Lung (tissue), 12 donors: ENCODE data around the gene RPS16. TPM values are rescaled to one million over a fixed set of nuclear protein-coding genes. Genes with fewer than 3 reads are reported as not detected.

Experiments
- ATAC-seq: fragments of 200-7000 bp; cut with Tn5 transposase; one replicate; pipeline ENCODE4 v1.9.1; 2020; ENCODE audit warnings: moderate number of reproducible peaks; ENCODE audit not compliant: insufficient read depth, low FRiP score
- DNase-seq, 3 donors: peaks; one replicate each; pipeline ENCODE4 v3.0.0-alpha.2; 2013 to 2017
- H3K27ac ChIP-seq, 2 donors: one replicate each; pipeline ENCODE4 v1.5.1; 2013; ENCODE audit warnings: mild to moderate bottlenecking in 2 of 2, moderate library complexity in 2 of 2, control low read depth in 1 of 2, inconsistent platforms in 1 of 2, low read depth in 1 of 2, low read length in 1 of 2
- H3K27me3 ChIP-seq, 3 donors: one replicate each; pipeline ENCODE4 v1.5.1; 2013; ENCODE audit warnings: low read length in 2 of 3; ENCODE audit not compliant: control insufficient read depth in 3 of 3, insufficient read depth in 3 of 3
- H3K36me3 ChIP-seq, 4 donors: one replicate each; pipeline ENCODE4 v1.5.1; 2013; ENCODE audit warnings: low read length in 4 of 4, mild to moderate bottlenecking in 1 of 4, moderate library complexity in 1 of 4; ENCODE audit not compliant: control insufficient read depth in 4 of 4, insufficient read depth in 4 of 4
- H3K4me1 ChIP-seq, 5 donors: one replicate each; pipeline ENCODE4 v1.5.1; 2013; ENCODE audit warnings: low read length in 5 of 5, mild to moderate bottlenecking in 2 of 5, moderate library complexity in 1 of 5; ENCODE audit not compliant: control insufficient read depth in 5 of 5, insufficient read depth in 5 of 5
- H3K4me3 ChIP-seq: one replicate; pipeline ENCODE4 v1.5.1; 2013; ENCODE audit warnings: mild to moderate bottlenecking, control low read depth, moderate library complexity
- H3K9ac ChIP-seq, 2 donors: one replicate each; pipeline ENCODE4 v1.5.1; 2013; ENCODE audit warnings: low read length in 2 of 2, control low read depth in 1 of 2; ENCODE audit not compliant: insufficient read depth in 1 of 2
- H3K9me3 ChIP-seq, 4 donors: one replicate each; pipeline ENCODE4 v1.5.1; 2013; ENCODE audit warnings: low read length in 3 of 4, mild to moderate bottlenecking in 1 of 4, moderate library complexity in 1 of 4; ENCODE audit not compliant: control insufficient read depth in 4 of 4, insufficient read depth in 3 of 4
- CTCF ChIP-seq: IDR thresholded peaks from 2 replicates; pipeline ENCODE4 v1.5.1; 2012; ENCODE audit warnings: mild to moderate bottlenecking; ENCODE audit errors: control extremely low read depth, extremely low read depth
- WGBS, 2 donors: extraction: QIAGEN DNeasy Blood & Tissue Kit; methylation state at CpG; one replicate each; pipeline ENCODE4 v1.1.7; 2013; 5-methylcytosine and 5-hydroxymethylcytosine counted together
- polyA plus RNA-seq, 2 donors: library from polyadenylated mRNA; stranded (reverse); fragments of 200-250 nt; gene quantifications; one replicate each; pipeline ENCODE4 v1.2.1, GENCODE V29; 2013
- total RNA-seq, 2 donors: library from RNA; depleted of rRNA in 1 of 2; stranded (reverse); fragments of >200 nt in 1 of 2; gene quantifications; one replicate each; pipeline ENCODE4 v1.2.1, GENCODE V29; 2014 to 2021
- donor health status: control.
- donor health status: control.
- donor health status: Bipolar disorder and iron deficiency.
- donor health status: healthy.
- donor health status: DM: yes; HTN: yes; CAD: no.

RPS16 gene
- total and polyA plus RNA-seq, 4 donors: 108 to 3,242 (median 2,120) TPM

GRCh38 chr19:39448271-39448670 lies 12.5 kb upstream of the RPS16 start:
- Histone ChIP-seq H3K27ac (peak overlapping the region in 1 of 2 donors; percentile 17), H3K9ac (no peak overlapping the region), H3K27me3 (no peaks in the 10 kb centered on the region), H3K4me3 (no peak overlapping the region), H3K9me3 (no peaks in the 10 kb centered on the region), H3K36me3 (peaks cover 0 to 25% (median 15%) of the 10 kb centered on the region in 4 donors), H3K4me1 (peaks cover 0 to 12% (median 10%) of the 10 kb centered on the region in 5 donors)
- TF ChIP-seq CTCF: no peak
- 46 to 47% methylated on average over 3 of the region's 3 CpGs for WGBS, 2 donors
- ATAC-seq (no peak), DNase-seq (no peak)

- Histone ChIP-seq H3K4me1 (peaks cover 0 to 12% (median 10%) of the 10 kb centered on the region in 5 donors), H3K9me3 (no peaks in the 10 kb centered on the region), H3K36me3 (peaks cover 0 to 15% (median 10%) of the 10 kb centered on the region in 4 donors), H3K4me3 (peak overlapping the region; percentile 11), H3K27ac (no peak overlapping the region), H3K27me3 (no peaks in the 10 kb centered on the region), H3K9ac (peak overlapping the region; percentile 82 to 92)
- WGBS, 2 donors: 84 to 89% methylated on average over 16 of the region's 16 CpGs
- no peak for TF ChIP-seq CTCF
- DNase-seq (no peak), ATAC-seq (no peak)
Measured at GRCh38 chr19:39446365-39447084, 10.8 kb upstream of the RPS16 start.

- ATAC-seq (peak; percentile 99), DNase-seq (peak; percentile 96 to 99 (median 98))
- no peak for TF ChIP-seq CTCF
- Histone ChIP-seq H3K9ac (peak within 1 kb of the TSS; percentile 82 to 94), H3K9me3 (no peaks in the 10 kb centered on the region), H3K27me3 (no peaks in the 10 kb centered on the region), H3K36me3 (peaks cover 0 to 15% (median 10%) of the 10 kb centered on the region in 4 donors), H3K27ac (peak within 1 kb of the TSS; percentile 88 to 90), H3K4me3 (peak within 1 kb of the TSS; percentile 96), H3K4me1 (peaks cover 0 to 12% (median 10%) of the 10 kb centered on the region in 5 donors)
- WGBS, 2 donors: 0% methylated on average over 68 of the region's 68 CpGs
Measured at GRCh38 chr19:39445196-39446111, 9.7 kb upstream of the RPS16 start, which contains the start of gene SUPT5H. SUPT5H (plus strand) TSS chr19:39445582; CDS start chr19:39445891, 309 bp downstream.
